Activated B cell treated with CpG ODN at 0.5 μM for 24 hours (primary cell): ENCODE data around the gene KIT. TPM values are rescaled to one million over a fixed set of nuclear protein-coding genes. Genes with fewer than 3 reads are reported as not detected.

ENCODE experiments used
- ATAC-seq: fragments of 200-7000 bp; cut with Tn5 transposase; one replicate; pipeline ENCODE4 v1.10.0; 2021; ENCODE audit warnings: low read depth, mild to moderate bottlenecking, moderate library complexity
- CTCF ChIA-PET: fragments of 350-600 bp; sonication (Branson Sonifier 250); formaldehyde crosslinking; loops from one replicate; lab custom pipeline; 2021; ENCODE audit warnings: antibody characterized with exemption; lab: Charles Lee
- POLR2A ChIA-PET: fragments of 350-600 bp; sonication (Branson Sonifier 250); formaldehyde crosslinking; loops from one replicate; lab custom pipeline; 2021; ENCODE audit warnings: antibody characterized with exemption; lab: Charles Lee
- DNase-seq: peaks from one replicate; pipeline ENCODE4 v3.0.0; 2022
- H3K27ac Mint-ChIP-seq: one replicate; pipeline ENCODE4 v1.8.0; 2020; ENCODE audit warnings: mixed read lengths
- H3K27me3 Mint-ChIP-seq: one replicate; pipeline ENCODE4 v1.8.0; 2021; ENCODE audit warnings: mixed read lengths
- H3K36me3 Mint-ChIP-seq: one replicate; pipeline ENCODE4 v1.8.0; 2021; ENCODE audit warnings: low read depth, mixed read lengths
- H3K4me1 Mint-ChIP-seq: one replicate; pipeline ENCODE4 v1.8.0; 2021; ENCODE audit warnings: mixed read lengths
- H3K4me3 Mint-ChIP-seq: one replicate; pipeline ENCODE4 v1.8.0; 2020; ENCODE audit warnings: mild to moderate bottlenecking, mixed read lengths
- H3K9me3 Mint-ChIP-seq: one replicate; pipeline ENCODE4 v1.8.0; 2020; ENCODE audit warnings: mixed read lengths
- CTCF ChIP-seq: fragments of 200-600 bp; IDR thresholded peaks from one replicate; pipeline ENCODE4 v1.8.0; 2022; ENCODE audit warnings: antibody characterized with exemption, mild to moderate bottlenecking
- intact Hi-C: fragments of 100-400 bp; cut with micrococcal nuclease; formaldehyde crosslinking; loops from one replicate; pipeline ENCODE4 v1.15.1; 2024
- total RNA-seq: library from RNA; stranded (reverse); gene quantifications from 2 replicates; pipeline ENCODE4 v1.2.3, GENCODE V29; 2022

The KIT gene
- total RNA-seq: not detected in 2 replicates

- TF ChIP-seq CTCF: no peak
- CTCF ChIA-PET: interaction anchor here (0.5 kb wide), 1 partner anchor 620 kb away, joined by 3 read pairs; no protein-coding TSS in a partner anchor
Measured at GRCh38 chr4:54657551-54658251, at the start of gene KIT. Gene KIT (plus strand): TSS chr4:54657957. CDS start chr4:54658015, 58 bp downstream.

GRCh38 chr4:54609310-54609709, 48.4 kb upstream of the KIT start:
- ChIA-PET POLR2A (no interaction called here), CTCF (no interaction called here)
- Mint-ChIP-seq H3K9me3 (no peaks in the 10 kb centered on the region), H3K4me3 (no peak overlapping the region), H3K36me3 (no peaks in the 10 kb centered on the region), H3K4me1 (no peaks in the 10 kb centered on the region), H3K27ac (no peak overlapping the region), H3K27me3 (peaks cover 2% of the 10 kb centered on the region)
- intact Hi-C loops: no loop called here
- TF ChIP-seq CTCF: no peak
- no peak for ATAC-seq
- no peak for DNase-seq

More at GRCh38 chr4:54657551-54658251, at the start of gene KIT:
- DNase-seq (no peak), ATAC-seq (no peak)
- Mint-ChIP-seq H3K36me3 (no peaks in the 10 kb centered on the region), H3K27me3 (peaks cover 52% of the 10 kb centered on the region), H3K4me1 (peaks cover 25% of the 10 kb centered on the region), H3K4me3 (peak within 1 kb of the TSS; percentile 76), H3K9me3 (no peaks in the 10 kb centered on the region), H3K27ac (no peak within 1 kb of the TSS)
- intact Hi-C loops: loop anchor here (2.0 kb wide), 1 partner anchor 31 kb away; no protein-coding TSS in a partner anchor
- POLR2A ChIA-PET: interaction anchor here (0.6 kb wide), 1 partner anchor 34 kb away, joined by 3 read pairs; no protein-coding TSS in a partner anchor

DNA sequence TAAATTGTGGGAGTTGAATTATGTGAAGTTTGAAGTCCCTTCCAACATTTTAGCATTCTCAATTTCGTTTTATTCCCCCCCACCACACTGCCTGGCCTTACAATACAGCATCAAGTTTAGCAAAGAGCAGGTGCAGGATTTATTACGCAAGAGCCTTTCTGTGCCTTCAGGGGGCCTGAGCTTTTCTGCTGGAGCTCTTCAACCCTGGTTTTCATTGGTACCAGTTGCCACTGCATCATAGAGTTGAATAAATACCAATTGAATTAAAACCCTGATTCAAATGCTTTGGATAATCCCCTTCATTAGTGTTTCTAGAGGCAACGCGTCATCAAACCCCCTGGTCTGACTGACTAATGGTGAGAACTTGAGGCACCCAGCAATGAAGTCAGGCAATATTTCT, 43.6 kb upstream of the KIT start:
- ATAC-seq: no peak
- no peak for TF ChIP-seq CTCF
- Mint-ChIP-seq H3K27me3 (peaks cover 2% of the 10 kb centered on the region), H3K9me3 (no peaks in the 10 kb centered on the region), H3K27ac (no peak overlapping the region), H3K36me3 (no peaks in the 10 kb centered on the region), H3K4me1 (no peaks in the 10 kb centered on the region), H3K4me3 (no peak overlapping the region)
- intact Hi-C loops: no loop called here
- no peak for DNase-seq
- ChIA-PET CTCF (no interaction called here), POLR2A (no interaction called here)

- no peaks in the 10 kb centered on the region for H3K4me1 Mint-ChIP-seq
- ATAC-seq (no peak), DNase-seq (no peak)
- H3K36me3 Mint-ChIP-seq: no peaks in the 10 kb centered on the region
- ChIA-PET POLR2A (no interaction called here), CTCF (no interaction called here)
- H3K27ac Mint-ChIP-seq: no peak overlapping the region
- peaks cover 4% of the 10 kb centered on the region for H3K27me3 Mint-ChIP-seq
- H3K9me3 Mint-ChIP-seq: no peaks in the 10 kb centered on the region
- intact Hi-C loops: no loop called here
- TF ChIP-seq CTCF: no peak
- no peak overlapping the region for H3K4me3 Mint-ChIP-seq
Measured at GRCh38 chr4:54620773-54621172, 37.0 kb upstream of the KIT start.

DNA sequence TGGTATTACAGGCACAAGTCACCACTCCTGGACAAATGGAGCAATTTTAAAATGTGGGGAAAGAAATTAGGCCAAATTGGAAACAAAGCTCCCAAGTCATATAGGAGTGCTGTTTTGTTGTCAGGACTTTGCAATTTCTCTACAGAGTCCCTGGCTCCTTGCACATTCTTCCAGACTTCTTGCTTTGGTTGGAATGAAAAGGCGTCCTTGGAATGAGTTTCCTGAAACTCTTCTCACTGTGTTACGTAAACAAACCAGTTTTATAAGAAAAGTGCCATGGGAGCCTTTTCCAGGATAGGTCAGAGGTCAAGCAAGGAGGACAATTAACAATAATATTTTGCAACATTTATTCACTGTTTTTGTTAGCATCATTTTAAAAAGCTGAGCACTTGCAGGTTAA, 32.4 kb upstream of the KIT start:
- no peak for ATAC-seq
- no peaks in the 10 kb centered on the region for H3K4me1 Mint-ChIP-seq
- no peak for DNase-seq
- CTCF ChIA-PET: no interaction called here
- H3K4me3 Mint-ChIP-seq: no peak overlapping the region
- POLR2A ChIA-PET: no interaction called here
- no peak overlapping the region for H3K27ac Mint-ChIP-seq
- intact Hi-C loops: no loop called here
- H3K36me3 Mint-ChIP-seq: no peaks in the 10 kb centered on the region
- H3K9me3 Mint-ChIP-seq: no peaks in the 10 kb centered on the region
- no peak for TF ChIP-seq CTCF
- peaks cover 17% of the 10 kb centered on the region for H3K27me3 Mint-ChIP-seq
